ENCODE measurements around the gene HECTD4. TPM values are rescaled to one million over a fixed set of nuclear protein-coding genes. Genes with fewer than 3 reads are reported as not detected.

HECTD4 gene
- total and polyA plus RNA-seq, 9 of the 15 experiments (the other 6 are each of a cell fraction or from before 2014, with no cell fraction given), result 3.5 to 33.3 (median 13.5) TPM

- TF ChIP-seq, protein P1, sequence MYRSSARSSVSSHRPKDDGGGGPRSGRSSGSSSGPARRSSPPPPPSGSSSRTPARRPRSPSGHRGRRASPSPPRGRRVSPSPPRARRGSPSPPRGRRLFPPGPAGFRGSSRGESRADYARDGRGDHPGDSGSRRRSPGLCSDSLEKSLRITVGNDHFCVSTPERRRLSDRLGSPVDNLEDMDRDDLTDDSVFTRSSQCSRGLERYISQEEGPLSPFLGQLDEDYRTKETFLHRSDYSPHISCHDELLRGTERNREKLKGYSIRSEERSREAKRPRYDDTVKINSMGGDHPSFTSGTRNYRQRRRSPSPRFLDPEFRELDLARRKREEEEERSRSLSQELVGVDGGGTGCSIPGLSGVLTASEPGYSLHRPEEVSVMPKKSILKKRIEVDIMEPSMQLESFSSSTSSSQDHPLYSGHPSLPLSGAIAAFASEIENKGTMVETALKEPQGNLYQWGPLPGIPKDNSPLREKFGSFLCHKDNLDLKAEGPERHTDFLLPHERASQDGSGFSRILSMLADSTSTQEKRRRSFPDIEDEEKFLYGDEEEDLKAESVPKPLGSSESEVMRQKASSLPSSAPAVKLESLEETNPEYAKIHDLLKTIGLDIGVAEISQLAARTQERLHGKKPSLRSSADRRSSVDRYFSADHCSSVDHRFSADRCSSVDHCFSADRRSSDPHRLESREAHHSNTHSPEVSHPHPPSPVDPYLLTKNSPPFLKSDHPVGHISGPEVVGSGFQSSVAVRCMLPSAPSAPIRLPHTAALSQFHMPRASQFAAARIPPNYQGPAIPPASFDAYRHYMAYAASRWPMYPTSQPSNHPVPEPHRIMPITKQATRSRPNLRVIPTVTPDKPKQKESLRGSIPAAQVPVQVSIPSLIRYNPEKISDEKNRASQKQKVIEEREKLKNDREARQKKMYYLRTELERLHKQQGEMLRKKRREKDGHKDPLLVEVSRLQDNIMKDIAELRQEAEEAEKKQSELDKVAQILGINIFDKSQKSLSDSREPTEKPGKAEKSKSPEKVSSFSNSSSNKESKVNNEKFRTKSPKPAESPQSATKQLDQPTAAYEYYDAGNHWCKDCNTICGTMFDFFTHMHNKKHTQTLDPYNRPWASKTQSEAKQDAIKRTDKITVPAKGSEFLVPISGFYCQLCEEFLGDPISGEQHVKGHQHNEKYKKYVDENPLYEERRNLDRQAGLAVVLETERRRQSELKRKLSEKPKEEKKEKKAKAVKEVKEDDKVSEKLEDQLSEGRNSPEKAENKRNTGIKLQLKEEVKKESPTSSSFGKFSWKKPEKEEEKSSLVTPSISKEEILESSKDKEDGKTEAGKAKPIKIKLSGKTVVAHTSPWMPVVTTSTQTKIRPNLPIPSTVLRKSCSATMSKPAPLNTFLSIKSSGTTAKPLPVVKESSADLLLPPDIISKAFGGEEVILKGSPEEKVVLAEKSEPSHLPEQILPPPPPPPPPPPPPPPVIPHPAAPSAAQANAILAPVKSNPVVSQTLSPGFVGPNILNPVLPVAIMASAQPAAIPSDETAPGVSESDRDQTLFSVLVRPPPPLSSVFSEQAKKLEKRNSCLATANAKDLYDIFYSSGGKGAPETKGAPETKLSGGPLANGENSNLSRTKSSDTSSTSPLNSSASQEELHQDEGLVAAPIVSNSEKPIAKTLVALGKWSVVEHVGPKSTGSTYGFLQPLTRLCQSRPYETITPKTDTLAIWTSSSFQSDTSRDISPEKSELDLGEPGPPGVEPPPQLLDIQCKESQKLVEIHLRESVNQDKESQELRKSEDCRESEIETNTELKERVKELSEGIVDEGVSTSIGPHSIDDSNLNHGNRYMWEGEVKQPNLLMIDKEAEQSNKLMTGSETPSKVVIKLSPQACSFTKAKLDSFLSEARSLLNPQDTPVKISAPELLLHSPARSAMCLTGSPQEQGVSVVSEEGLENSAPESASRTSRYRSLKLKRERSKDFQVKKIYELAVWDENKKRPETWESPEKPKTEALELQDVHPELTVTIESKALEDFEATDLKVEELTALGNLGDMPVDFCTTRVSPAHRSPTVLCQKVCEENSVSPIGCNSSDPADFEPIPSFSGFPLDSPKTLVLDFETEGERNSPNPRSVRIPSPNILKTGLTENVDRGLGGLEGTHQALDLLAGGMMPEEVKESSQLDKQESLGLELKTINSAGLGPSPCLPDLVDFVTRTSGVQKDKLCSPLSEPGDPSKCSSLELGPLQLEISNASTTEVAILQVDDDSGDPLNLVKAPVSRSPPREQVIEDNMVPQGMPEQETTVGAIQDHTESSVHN (IDR thresholded peaks at IDR 0.05; ENCODE audit: borderline replicate concordance in 1 of 2, low read depth in 1 of 2), result no peak
- TF ChIP-seq SIRT6 (IDR thresholded peaks at IDR 0.05; ENCODE audit: low read depth, low read length) (no peak), MYC (IDR thresholded peaks at IDR 0.05; ENCODE audit: low read depth, low read length) (no peak), MYC (CRISPR knock-in tag; IDR thresholded peaks at IDR 0.05; ENCODE audit: borderline replicate concordance, low read depth) (no peak)
Observed at GRCh38 chr12:112179341-112179740, 202.9 kb downstream of the HECTD4 start (continued).

Data from K562 (cell line).